Measurements from ENCODE around the gene SMARCA4. TPM values are rescaled to one million over a fixed set of nuclear protein-coding genes. Genes with fewer than 3 reads are reported as not detected.

Gene SMARCA4
- total and polyA plus RNA-seq, 2 experiments from 2014 or later = 80.7 to 93.4 TPM

- H3K9me2 ChIP-seq (replicated peaks; ENCODE audit: insufficient read depth) = no peaks in the 10 kb centered on the region
- no peaks in the 10 kb centered on the region for H3K79me2 ChIP-seq
- H3K27me3 ChIP-seq = no peaks in the 10 kb centered on the region
- no peak overlapping the region for H3K4me3 ChIP-seq
- no peaks in the 10 kb centered on the region for H3K9me3 ChIP-seq (ENCODE audit: low read depth)
- H3K4me1 ChIP-seq (ENCODE audit: insufficient read depth) = no peaks in the 10 kb centered on the region
- WGBS (ENCODE audit: low lambda C conversion rate, missing lambda C conversion rate) = 93% methylated on average over 16 of the region's 16 CpGs
- H3K27ac ChIP-seq = no peak overlapping the region
- DNase-seq (ENCODE audit: low spot score) = no peak
- H4K20me1 ChIP-seq (ENCODE audit: insufficient read depth, poor library complexity, severe bottlenecking) = no peaks in the 10 kb centered on the region
- no peaks in the 10 kb centered on the region for H3K36me3 ChIP-seq (replicated peaks; ENCODE audit: insufficient read depth, low read depth)
- no peak overlapping the region for H2AFZ ChIP-seq
- TF ChIP-seq CTCF (IDR thresholded peaks at IDR 0.05; ENCODE audit: poor library complexity) (no peak), EZH2 (IDR thresholded peaks at IDR 0.05; ENCODE audit: borderline replicate concordance) (no peak), EZH2phosphoT487 (IDR thresholded peaks at IDR 0.05; ENCODE audit: low read depth, severe bottlenecking, unreplicated experiment) (no peak)
- H3K4me2 ChIP-seq = no peak overlapping the region
Observed at GRCh38 chr19:11025997-11026396, 65.2 kb downstream of the SMARCA4 start.

- Histone ChIP-seq H3K79me2 (no peaks in the 10 kb centered on the region), H3K4me2 (no peak overlapping the region), H3K9me3 (ENCODE audit: low read depth) (no peaks in the 10 kb centered on the region), H3K36me3 (replicated peaks; ENCODE audit: insufficient read depth, low read depth) (no peaks in the 10 kb centered on the region), H3K9me2 (replicated peaks; ENCODE audit: insufficient read depth) (no peaks in the 10 kb centered on the region), H2AFZ (no peak overlapping the region), H3K4me3 (no peak overlapping the region), H3K27ac (no peak overlapping the region), H4K20me1 (ENCODE audit: insufficient read depth, poor library complexity, severe bottlenecking) (no peaks in the 10 kb centered on the region), H3K27me3 (no peaks in the 10 kb centered on the region), H3K4me1 (ENCODE audit: insufficient read depth) (no peaks in the 10 kb centered on the region)
- no peak for DNase-seq (ENCODE audit: low spot score)
- no peak for TF ChIP-seq CTCF (IDR thresholded peaks at IDR 0.05; ENCODE audit: poor library complexity)
- TF ChIP-seq EZH2 (IDR thresholded peaks at IDR 0.05; ENCODE audit: borderline replicate concordance) = no peak
- TF ChIP-seq EZH2phosphoT487 (IDR thresholded peaks at IDR 0.05; ENCODE audit: low read depth, severe bottlenecking, unreplicated experiment) = no peak
- WGBS (ENCODE audit: low lambda C conversion rate, missing lambda C conversion rate) = 94% methylated on average over 14 of the region's 14 CpGs
Observed at GRCh38 chr19:11027381-11027780, 66.6 kb downstream of the SMARCA4 start.

- no peaks in the 10 kb centered on the region for H4K20me1 ChIP-seq (ENCODE audit: insufficient read depth, poor library complexity, severe bottlenecking)
- H3K4me2 ChIP-seq = no peak overlapping the region
- H3K27ac ChIP-seq = no peak overlapping the region
- no peaks in the 10 kb centered on the region for H3K9me2 ChIP-seq (replicated peaks; ENCODE audit: insufficient read depth)
- H2AFZ ChIP-seq = no peak overlapping the region
- no peaks in the 10 kb centered on the region for H3K27me3 ChIP-seq
- DNase-seq (ENCODE audit: low spot score) = no peak
- no peaks in the 10 kb centered on the region for H3K4me1 ChIP-seq (ENCODE audit: insufficient read depth)
- no peaks in the 10 kb centered on the region for H3K36me3 ChIP-seq (replicated peaks; ENCODE audit: insufficient read depth, low read depth)
- TF ChIP-seq EZH2 (IDR thresholded peaks at IDR 0.05; ENCODE audit: borderline replicate concordance) = no peak
- TF ChIP-seq CTCF (IDR thresholded peaks at IDR 0.05; ENCODE audit: poor library complexity) = no peak
- TF ChIP-seq EZH2phosphoT487 (IDR thresholded peaks at IDR 0.05; ENCODE audit: low read depth, severe bottlenecking, unreplicated experiment) = no peak
- H3K4me3 ChIP-seq = no peak overlapping the region
- 95% methylated on average over 4 of the region's 4 CpGs for WGBS (ENCODE audit: low lambda C conversion rate, missing lambda C conversion rate)
- no peaks in the 10 kb centered on the region for H3K9me3 ChIP-seq (ENCODE audit: low read depth)
- H3K79me2 ChIP-seq = no peaks in the 10 kb centered on the region
Observed at GRCh38 chr19:11028146-11028545, 67.3 kb downstream of the SMARCA4 start.

Data from hepatocyte (in vitro differentiated cells).